A673 (cell line): ENCODE data around the gene CDCA4.

Source experiments
- EZH2 ChIP-seq: fragments of 200-600 bp; sonication (generic); IDR thresholded peaks from 2 replicates; pipeline ENCODE4 v1.6.1; 2017; ENCODE audit warnings: borderline replicate concordance, low read depth, mild to moderate bottlenecking, mixed read lengths, antibody characterized with exemption, low read length; ENCODE audit not compliant: poor library complexity, severe bottlenecking
- TF ChIP-seq, protein P1 (sequence below): fragments of 300-800, 200-600 bp; sonication (generic); conservative IDR thresholded peaks from 2 replicates; pipeline ENCODE4 v1.5.1; 2017; ENCODE audit warnings: low read depth, mild to moderate bottlenecking, antibody characterized with exemption, low read length, moderate library complexity, mixed read lengths

DNA sequence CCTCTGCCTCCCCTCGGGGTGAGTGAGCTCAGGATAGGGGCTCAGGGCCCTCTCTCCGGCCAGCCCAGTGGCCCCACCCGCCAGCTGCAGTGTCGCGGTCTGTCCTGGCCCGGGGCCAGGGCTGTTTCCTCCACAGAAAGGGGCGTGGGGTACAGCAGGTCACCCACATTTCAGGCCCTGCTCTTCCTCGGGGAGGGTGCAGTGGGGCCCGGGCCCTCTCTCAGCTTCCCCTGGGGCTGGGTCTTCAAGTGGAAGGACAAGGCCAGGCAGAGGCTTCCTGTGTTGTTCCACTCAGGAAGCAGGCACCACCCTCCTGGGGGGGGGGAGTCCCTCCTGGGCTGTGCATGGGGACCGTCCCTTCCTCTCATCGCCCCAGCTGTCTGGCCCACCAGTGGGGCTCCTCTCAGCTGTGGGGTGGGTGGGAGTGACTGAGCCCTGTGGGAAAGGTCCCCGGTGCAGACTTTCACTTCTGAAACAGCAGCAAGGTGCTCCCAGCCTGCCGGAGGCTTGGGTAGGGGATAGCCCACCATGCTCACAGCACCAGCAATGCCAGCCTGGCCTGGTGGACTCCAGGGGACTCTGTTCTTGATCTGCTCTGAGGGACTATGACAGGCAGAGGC lies 40.7 kb upstream of the CDCA4 start:
- TF ChIP-seq, protein P1, sequence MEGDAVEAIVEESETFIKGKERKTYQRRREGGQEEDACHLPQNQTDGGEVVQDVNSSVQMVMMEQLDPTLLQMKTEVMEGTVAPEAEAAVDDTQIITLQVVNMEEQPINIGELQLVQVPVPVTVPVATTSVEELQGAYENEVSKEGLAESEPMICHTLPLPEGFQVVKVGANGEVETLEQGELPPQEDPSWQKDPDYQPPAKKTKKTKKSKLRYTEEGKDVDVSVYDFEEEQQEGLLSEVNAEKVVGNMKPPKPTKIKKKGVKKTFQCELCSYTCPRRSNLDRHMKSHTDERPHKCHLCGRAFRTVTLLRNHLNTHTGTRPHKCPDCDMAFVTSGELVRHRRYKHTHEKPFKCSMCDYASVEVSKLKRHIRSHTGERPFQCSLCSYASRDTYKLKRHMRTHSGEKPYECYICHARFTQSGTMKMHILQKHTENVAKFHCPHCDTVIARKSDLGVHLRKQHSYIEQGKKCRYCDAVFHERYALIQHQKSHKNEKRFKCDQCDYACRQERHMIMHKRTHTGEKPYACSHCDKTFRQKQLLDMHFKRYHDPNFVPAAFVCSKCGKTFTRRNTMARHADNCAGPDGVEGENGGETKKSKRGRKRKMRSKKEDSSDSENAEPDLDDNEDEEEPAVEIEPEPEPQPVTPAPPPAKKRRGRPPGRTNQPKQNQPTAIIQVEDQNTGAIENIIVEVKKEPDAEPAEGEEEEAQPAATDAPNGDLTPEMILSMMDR, result no peak
- TF ChIP-seq EZH2, result no peak
